ENCODE data around the gene DHRS7.

Gene DHRS7

DNA sequence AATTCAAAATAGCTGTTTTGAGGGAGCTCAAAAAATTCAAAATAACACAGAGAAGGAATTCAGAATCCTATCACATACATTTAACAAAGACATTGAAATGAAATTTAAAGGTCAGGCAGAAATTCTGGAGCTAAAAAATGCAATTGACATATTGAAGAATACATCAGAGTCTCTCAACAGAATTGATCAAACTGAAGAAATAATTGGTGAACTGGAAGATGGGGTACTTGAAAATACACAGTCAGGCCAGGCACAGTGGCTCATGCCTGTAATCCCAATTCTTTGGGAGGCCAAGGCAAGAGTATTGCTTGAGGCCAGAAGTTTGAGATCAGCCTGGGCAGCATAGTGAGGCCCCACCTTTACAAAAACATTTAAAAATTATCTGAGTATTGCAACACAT is 34.1 kb upstream of the DHRS7 start:
- DNase-seq: no peak
- Histone ChIP-seq H3K27me3 (ENCODE audit: insufficient read depth, low read depth, severe bottlenecking) (no peaks in the 10 kb centered on the region), H3K36me3 (no peaks in the 10 kb centered on the region), H3K9me3 (ENCODE audit: severe bottlenecking) (no peaks in the 10 kb centered on the region), H3K27ac (no peak overlapping the region), H3K4me3 (ENCODE audit: low read depth, low read length) (no peak overlapping the region)
- TF ChIP-seq, protein P1, sequence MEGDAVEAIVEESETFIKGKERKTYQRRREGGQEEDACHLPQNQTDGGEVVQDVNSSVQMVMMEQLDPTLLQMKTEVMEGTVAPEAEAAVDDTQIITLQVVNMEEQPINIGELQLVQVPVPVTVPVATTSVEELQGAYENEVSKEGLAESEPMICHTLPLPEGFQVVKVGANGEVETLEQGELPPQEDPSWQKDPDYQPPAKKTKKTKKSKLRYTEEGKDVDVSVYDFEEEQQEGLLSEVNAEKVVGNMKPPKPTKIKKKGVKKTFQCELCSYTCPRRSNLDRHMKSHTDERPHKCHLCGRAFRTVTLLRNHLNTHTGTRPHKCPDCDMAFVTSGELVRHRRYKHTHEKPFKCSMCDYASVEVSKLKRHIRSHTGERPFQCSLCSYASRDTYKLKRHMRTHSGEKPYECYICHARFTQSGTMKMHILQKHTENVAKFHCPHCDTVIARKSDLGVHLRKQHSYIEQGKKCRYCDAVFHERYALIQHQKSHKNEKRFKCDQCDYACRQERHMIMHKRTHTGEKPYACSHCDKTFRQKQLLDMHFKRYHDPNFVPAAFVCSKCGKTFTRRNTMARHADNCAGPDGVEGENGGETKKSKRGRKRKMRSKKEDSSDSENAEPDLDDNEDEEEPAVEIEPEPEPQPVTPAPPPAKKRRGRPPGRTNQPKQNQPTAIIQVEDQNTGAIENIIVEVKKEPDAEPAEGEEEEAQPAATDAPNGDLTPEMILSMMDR (IDR thresholded peaks at IDR 0.05; ENCODE audit: low read depth, low read length): no peak

DNA sequence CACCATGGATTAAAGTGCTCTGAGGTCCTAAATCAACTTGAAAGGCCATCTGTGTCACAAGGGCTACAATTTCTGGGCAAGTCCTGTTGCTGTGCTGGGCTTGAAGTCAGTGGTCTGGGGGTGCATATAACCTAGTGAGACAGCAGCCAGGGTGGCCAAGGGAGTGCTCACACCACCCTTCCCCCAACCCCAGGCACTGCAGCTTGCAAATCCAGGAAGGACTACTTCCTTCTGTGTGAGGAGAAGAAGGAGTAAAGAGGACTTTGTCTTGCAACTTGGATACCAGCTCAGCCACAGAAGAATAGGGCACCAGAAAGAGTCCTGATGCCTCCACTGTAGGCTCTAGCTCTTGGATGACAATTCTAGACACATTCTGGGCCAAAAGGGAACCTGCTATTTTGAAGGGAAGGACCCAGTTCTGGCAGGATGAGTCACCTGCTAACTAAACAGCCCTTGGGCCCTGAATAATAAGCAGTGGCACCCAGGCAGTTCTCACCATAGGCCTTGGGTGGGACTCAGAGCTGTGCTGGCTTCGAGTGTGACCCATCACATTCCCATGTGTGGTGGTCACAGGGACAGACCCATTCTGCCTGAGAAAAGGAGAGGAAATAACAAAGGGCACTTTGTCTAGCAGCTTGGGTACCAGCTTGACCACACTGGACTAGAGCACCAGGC is 32.6 kb upstream of the DHRS7 start:
- DNase-seq: no peak
- Histone ChIP-seq H3K36me3 (no peaks in the 10 kb centered on the region), H3K4me3 (ENCODE audit: low read depth, low read length) (no peak overlapping the region), H3K9me3 (ENCODE audit: severe bottlenecking) (no peaks in the 10 kb centered on the region), H3K27me3 (ENCODE audit: insufficient read depth, low read depth, severe bottlenecking) (no peaks in the 10 kb centered on the region), H3K27ac (no peak overlapping the region)
- TF ChIP-seq, protein P1 (IDR thresholded peaks at IDR 0.05; ENCODE audit: low read depth, low read length): no peak

DNA sequence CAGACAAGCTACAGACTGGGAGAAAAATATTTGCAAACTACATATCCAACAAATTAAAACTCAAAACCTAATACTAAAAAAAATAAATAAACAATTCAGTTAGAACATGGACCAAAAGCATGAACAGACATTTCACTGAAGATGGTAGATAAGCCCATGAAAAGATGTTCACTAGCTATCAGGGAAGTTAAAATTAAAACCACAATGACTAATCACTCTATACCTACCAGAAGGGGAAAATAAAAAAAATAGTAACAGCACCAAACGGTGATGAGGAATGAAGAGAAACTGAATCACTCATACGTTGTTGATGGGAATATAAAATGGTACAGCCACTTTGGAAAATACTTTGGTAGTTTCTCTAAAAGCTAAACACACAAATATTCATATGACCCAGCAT is 31.1 kb upstream of the DHRS7 start:
- Histone ChIP-seq H3K4me3 (ENCODE audit: low read depth, low read length) (no peak overlapping the region), H3K27me3 (ENCODE audit: insufficient read depth, low read depth, severe bottlenecking) (no peaks in the 10 kb centered on the region), H3K9me3 (ENCODE audit: severe bottlenecking) (no peaks in the 10 kb centered on the region), H3K27ac (no peak overlapping the region), H3K36me3 (no peaks in the 10 kb centered on the region)
- TF ChIP-seq, protein P1 (IDR thresholded peaks at IDR 0.05; ENCODE audit: low read depth, low read length): no peak
- DNase-seq: no peak

DNA sequence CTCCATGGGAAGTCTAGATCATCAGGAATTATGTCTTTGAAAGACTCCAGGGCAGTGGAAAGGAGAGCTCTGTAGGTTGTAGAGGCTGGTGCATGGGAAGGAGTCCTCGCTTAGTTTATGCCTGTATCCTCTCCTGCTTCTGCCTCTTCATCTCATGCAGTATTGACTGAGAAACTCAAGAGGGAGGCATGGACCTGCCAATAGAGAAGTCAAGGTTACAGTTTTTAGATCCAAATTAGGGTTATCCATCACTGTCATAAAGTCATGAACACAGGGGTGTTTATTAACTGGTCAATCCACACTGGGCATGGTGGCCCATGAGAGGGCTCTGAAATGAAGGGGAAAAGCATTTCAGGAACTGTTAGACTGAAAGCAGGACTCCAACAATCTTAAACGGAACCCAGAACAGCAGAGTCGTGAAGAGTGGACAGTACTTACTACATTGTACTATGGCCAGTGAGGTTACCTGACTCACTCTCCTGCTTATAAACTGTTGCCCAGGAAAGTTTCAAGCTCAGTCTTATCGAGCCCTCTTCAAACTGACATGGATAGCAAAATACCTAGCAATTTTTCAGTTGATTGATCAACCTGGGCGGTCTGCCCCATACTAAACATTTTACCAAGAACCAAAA is 30.1 kb upstream of the DHRS7 start:
- no peak for DNase-seq
- H3K9me3 ChIP-seq (ENCODE audit: severe bottlenecking): no peaks in the 10 kb centered on the region
- no peaks in the 10 kb centered on the region for H3K27me3 ChIP-seq (ENCODE audit: insufficient read depth, low read depth, severe bottlenecking)
- no peaks in the 10 kb centered on the region for H3K36me3 ChIP-seq
- H3K27ac ChIP-seq: no peak overlapping the region
- no peak overlapping the region for H3K4me3 ChIP-seq (ENCODE audit: low read depth, low read length)
- TF ChIP-seq, protein P1 (IDR thresholded peaks at IDR 0.05; ENCODE audit: low read depth, low read length): peak; percentile 20; the same call in 1 of the 2 replicates

DNA sequence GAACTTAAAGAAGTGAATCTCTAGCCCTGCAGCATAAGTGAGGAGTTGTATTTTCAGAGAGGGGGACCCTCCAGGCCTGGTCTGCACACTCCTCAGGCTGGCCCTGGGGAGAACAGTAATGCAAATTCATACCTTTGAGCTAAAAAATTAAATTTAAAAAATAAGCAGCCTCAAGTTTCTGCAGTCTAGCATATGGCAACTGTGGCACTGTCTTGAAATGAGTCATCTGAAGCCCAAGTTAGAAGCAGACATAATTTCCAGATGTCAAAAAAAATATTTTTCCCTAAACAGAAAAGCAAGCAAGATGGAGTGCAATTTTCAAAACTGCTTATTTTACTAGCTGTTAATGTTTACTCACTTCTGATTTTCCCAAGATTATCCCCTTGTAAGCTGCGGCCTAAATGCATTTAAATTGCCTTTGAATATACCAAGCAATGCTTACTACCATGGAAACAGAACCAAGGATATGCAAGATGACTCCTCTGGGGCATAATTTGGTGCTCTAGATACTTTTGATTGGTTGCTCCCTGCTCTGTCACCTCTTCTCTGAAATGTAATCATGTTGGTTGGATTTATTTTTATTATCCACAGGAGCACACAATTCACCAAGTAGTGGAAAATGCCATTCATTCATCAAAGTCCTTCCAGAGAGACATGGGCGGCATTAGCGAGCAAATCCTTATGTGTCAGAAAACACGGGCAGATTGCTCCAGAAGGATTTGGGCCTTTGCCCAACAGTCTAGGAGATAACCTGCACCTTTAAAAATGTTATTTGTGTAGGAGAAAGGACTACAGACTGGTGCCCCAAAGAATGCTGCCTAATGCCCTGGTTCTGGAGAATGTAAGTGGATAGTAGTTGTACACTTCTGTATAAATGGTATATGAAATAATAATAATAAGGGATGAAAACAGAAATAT is 25.0 kb upstream of the DHRS7 start:
- H3K4me3 ChIP-seq (ENCODE audit: low read depth, low read length): no peak overlapping the region
- DNase-seq: no peak
- no peak overlapping the region for H3K27ac ChIP-seq
- no peaks in the 10 kb centered on the region for H3K9me3 ChIP-seq (ENCODE audit: severe bottlenecking)
- TF ChIP-seq, protein P1 (IDR thresholded peaks at IDR 0.05; ENCODE audit: low read depth, low read length): no peak
- no peaks in the 10 kb centered on the region for H3K27me3 ChIP-seq (ENCODE audit: insufficient read depth, low read depth, severe bottlenecking)
- no peaks in the 10 kb centered on the region for H3K36me3 ChIP-seq
